ENCODE data around the gene ATP2B3. TPM values are rescaled to one million over a fixed set of nuclear protein-coding genes. Genes with fewer than 3 reads are reported as not detected.

Gene ATP2B3
- total RNA-seq, 6 donors from 2014 or later: 0.10 to 0.55 (median 0.33) TPM; not detected in 2

DNA sequence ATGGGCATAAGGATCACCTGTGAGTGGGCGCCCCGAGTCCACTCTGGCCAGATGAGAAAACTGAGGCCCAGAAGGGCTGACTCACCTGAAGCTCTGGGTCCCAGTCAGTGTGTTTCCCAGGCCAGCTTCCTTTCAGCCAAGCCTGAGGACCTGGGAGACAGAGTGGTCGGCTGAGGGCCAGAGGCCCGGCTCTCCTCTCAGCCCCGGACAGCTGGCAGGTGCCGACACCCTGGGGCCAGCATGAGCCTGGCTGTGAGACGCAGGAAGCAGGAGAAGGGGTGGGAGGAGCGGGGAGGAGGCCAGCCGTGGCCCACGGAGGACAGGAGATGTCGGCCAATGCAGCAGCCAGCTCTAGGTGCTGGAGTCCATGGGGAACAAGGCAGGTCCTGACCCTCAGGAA lies 28.9 kb downstream of the ATP2B3 start:
- Histone ChIP-seq H3K27me3 (no peaks in the 10 kb centered on the region), H3K9me3 (no peaks in the 10 kb centered on the region), H3K36me3 (no peaks in the 10 kb centered on the region), H3K27ac (no peak overlapping the region), H3K4me1 (no peaks in the 10 kb centered on the region), H3K4me3 (no peak overlapping the region)
- no peak for TF ChIP-seq EP300 (IDR thresholded peaks at IDR 0.05)
- no peak for TF ChIP-seq POLR2A (IDR thresholded peaks at IDR 0.05)
- DNase-seq (peak in 1 of 2 donors; percentile 28), ATAC-seq (ENCODE audit: low FRiP score in 2 of 2) (no peak)
- WGBS, 2 donors: 79% methylated on average over 11 of the region's 11 CpGs; no CpG with 5 or more reads in 1 of the 2 donors

DNA sequence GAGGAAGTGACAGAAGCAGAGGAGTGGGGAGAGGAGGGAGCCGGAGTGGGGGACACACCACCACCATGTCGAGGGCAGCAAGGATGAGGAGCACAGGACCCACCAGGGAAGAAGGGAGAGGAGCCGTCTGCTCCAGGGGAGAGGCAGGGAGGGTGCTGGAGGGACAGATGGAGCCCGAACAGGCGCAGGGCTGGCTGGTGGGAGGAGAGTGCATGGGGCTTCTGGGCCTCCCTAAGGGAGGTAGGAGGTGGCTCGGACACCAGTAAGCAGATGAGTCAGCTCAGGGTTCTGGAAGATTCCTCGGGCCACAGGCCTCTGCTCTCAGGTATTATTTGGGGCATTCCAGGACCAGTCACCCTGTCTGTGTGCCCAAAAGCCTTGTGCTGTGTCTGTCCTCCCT lies 29.8 kb downstream of the ATP2B3 start:
- 33 to 72% methylated on average over 1 to 7 of the region's 7 CpGs for WGBS, 2 donors
- no peaks in the 10 kb centered on the region for H3K36me3 ChIP-seq
- no peaks in the 10 kb centered on the region for H3K4me1 ChIP-seq
- H3K27me3 ChIP-seq: no peaks in the 10 kb centered on the region
- no peak overlapping the region for H3K4me3 ChIP-seq
- H3K27ac ChIP-seq: no peak overlapping the region
- H3K9me3 ChIP-seq: no peaks in the 10 kb centered on the region
- DNase-seq: no peak
- no peak for ATAC-seq (ENCODE audit: low FRiP score in 2 of 2)
- no peak for TF ChIP-seq POLR2A (IDR thresholded peaks at IDR 0.05)
- TF ChIP-seq, protein P1, sequence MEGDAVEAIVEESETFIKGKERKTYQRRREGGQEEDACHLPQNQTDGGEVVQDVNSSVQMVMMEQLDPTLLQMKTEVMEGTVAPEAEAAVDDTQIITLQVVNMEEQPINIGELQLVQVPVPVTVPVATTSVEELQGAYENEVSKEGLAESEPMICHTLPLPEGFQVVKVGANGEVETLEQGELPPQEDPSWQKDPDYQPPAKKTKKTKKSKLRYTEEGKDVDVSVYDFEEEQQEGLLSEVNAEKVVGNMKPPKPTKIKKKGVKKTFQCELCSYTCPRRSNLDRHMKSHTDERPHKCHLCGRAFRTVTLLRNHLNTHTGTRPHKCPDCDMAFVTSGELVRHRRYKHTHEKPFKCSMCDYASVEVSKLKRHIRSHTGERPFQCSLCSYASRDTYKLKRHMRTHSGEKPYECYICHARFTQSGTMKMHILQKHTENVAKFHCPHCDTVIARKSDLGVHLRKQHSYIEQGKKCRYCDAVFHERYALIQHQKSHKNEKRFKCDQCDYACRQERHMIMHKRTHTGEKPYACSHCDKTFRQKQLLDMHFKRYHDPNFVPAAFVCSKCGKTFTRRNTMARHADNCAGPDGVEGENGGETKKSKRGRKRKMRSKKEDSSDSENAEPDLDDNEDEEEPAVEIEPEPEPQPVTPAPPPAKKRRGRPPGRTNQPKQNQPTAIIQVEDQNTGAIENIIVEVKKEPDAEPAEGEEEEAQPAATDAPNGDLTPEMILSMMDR (IDR thresholded peaks at IDR 0.05): no peak
- no peak for TF ChIP-seq EP300 (IDR thresholded peaks at IDR 0.05)
- TF ChIP-seq POLR2AphosphoS5 (IDR thresholded peaks at IDR 0.05): no peak

DNA sequence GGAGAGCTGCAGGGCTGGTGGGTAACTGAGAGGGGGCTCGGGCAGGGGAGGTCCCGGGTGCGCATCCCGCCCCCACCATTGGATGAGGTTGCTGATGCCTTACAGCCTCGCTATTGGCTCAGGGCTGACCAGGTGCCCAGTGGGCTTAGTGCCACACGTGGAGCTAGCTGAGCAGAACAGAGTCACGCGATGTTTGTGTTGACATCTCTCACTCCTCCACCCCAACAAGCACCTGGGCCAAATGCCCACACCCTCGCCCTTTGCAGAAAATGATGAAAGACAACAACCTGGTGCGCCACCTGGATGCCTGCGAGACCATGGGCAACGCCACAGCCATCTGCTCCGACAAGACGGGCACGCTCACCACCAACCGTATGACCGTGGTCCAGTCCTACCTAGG lies 31.8 kb downstream of the ATP2B3 start:
- no peak for TF ChIP-seq POLR2AphosphoS5 (IDR thresholded peaks at IDR 0.05)
- TF ChIP-seq EP300 (IDR thresholded peaks at IDR 0.05): no peak
- no peak for TF ChIP-seq POLR2A (IDR thresholded peaks at IDR 0.05)
- TF ChIP-seq, protein P1 (IDR thresholded peaks at IDR 0.05): no peak
- peak in 1 of 2 donors; percentile 17 for DNase-seq
- H3K27ac ChIP-seq: no peak overlapping the region
- WGBS, 2 donors: 91% methylated on average over 17 of the region's 17 CpGs; no CpG with 5 or more reads in 1 of the 2 donors
- no peaks in the 10 kb centered on the region for H3K27me3 ChIP-seq
- ATAC-seq (ENCODE audit: low FRiP score in 2 of 2): no peak
- H3K4me3 ChIP-seq: no peak overlapping the region
- no peaks in the 10 kb centered on the region for H3K9me3 ChIP-seq
- no peaks in the 10 kb centered on the region for H3K4me1 ChIP-seq
- H3K36me3 ChIP-seq: no peaks in the 10 kb centered on the region

DNA sequence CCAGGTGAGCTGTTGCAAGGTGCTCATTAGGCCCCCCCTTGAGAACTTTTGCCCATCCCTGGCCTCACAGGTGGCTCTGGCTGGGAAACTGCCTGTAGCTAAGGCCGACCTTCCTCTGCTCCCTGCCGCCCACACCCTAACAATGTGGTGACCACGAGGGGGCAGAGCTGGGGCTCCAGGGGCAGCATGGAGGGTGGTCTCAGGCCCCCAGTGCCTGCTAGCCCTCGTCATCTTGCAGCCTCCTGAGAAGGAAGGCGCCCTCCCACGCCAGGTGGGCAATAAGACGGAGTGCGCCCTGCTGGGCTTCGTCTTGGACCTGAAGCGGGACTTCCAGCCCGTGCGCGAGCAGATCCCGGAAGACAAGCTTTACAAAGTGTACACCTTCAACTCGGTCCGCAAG lies 32.4 kb downstream of the ATP2B3 start:
- no peak for TF ChIP-seq POLR2AphosphoS5 (IDR thresholded peaks at IDR 0.05)

DNA sequence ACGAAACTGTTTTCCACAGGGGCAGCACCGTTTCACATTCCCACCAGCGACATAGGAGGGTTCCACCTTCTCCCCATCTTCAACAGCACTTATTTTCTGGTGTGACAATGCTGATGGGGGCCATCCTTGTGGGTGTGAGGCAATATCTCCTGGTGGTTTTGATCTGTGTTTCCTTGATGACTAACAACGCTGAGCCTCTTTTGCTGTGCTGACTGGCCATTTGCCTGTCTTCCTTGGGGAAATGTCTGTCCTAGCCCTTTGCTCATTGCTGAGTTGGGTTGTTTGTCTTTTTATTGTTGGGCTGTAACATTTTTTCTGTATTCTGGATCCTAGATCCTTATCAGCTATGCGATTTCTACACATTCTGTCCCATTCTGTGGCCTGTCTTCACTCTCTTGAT lies 33.7 kb downstream of the ATP2B3 start:
- Histone ChIP-seq H3K27me3 (peaks cover 0 to 1% (median 0%) of the 10 kb centered on the region in 4 donors), H3K4me1 (no peaks in the 10 kb centered on the region), H3K36me3 (no peaks in the 10 kb centered on the region), H3K27ac (no peak overlapping the region), H3K4me3 (no peak overlapping the region), H3K9me3 (no peaks in the 10 kb centered on the region)
- TF ChIP-seq POLR2AphosphoS5 (IDR thresholded peaks at IDR 0.05) (no peak), POLR2A (IDR thresholded peaks at IDR 0.05) (no peak), EP300 (IDR thresholded peaks at IDR 0.05) (no peak)
- TF ChIP-seq, protein P1 (IDR thresholded peaks at IDR 0.05): no peak
- ATAC-seq (ENCODE audit: low FRiP score in 2 of 2) (no peak), DNase-seq (no peak)
- WGBS, 2 donors: 69 to 85% methylated on average over 5 of the region's 5 CpGs

More for the DNA sequence above, 32.4 kb downstream of the ATP2B3 start:
- DNase-seq (peak in 1 of 2 donors; percentile 29), ATAC-seq (ENCODE audit: low FRiP score in 2 of 2) (no peak)
- no peak overlapping the region for H3K4me3 ChIP-seq
- no peak overlapping the region for H3K27ac ChIP-seq
- no peaks in the 10 kb centered on the region for H3K27me3 ChIP-seq
- no peaks in the 10 kb centered on the region for H3K36me3 ChIP-seq
- WGBS, 2 donors: 85% methylated on average over 16 of the region's 16 CpGs; no CpG with 5 or more reads in 1 of the 2 donors
- H3K4me1 ChIP-seq: no peaks in the 10 kb centered on the region
- no peaks in the 10 kb centered on the region for H3K9me3 ChIP-seq

DNA sequence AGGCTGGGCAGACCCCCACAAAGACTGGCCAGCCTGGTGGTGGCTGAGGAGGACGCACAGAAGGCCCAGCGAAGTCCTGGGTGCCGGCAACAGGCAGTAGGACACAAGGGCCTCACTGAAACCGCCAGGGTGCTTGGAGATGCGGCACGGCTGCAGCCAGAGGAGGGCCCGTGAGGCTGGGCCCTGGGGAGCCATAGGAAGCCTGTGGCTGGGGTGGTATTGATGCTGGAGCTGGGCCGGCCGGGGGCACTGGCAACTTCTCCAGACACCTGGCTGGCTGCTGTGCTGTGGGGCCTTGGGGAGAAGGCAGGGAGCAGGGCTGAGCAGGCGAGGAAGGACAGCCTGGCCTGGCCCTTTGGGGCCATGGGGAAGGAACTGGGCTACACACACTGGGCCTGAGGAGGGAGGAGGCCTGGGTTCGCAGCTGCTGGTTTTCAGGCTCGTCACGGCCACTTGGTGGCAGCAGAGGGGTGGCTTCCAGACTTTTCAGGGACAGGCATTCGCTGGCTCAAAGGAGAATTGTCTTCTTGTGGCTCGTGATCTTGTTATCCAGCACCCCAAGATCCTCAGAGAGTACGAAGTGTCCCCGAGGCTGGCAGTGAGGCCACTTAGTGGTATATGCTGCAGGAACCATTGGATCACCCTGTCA lies 37.2 kb downstream of the ATP2B3 start:
- Histone ChIP-seq H3K4me1 (no peaks in the 10 kb centered on the region), H3K36me3 (no peaks in the 10 kb centered on the region), H3K4me3 (no peak overlapping the region), H3K9me3 (no peaks in the 10 kb centered on the region), H3K27ac (no peak overlapping the region), H3K27me3 (peaks cover 0 to 3% (median 0%) of the 10 kb centered on the region in 4 donors)
- ATAC-seq (ENCODE audit: low FRiP score in 2 of 2) (peak in 1 of 2 donors; percentile 73), DNase-seq (peak; percentile 33 to 47)
- WGBS, 2 donors: 55% methylated on average over 16 of the region's 17 CpGs; no CpG with 5 or more reads in 1 of the 2 donors
- TF ChIP-seq, protein P1 (IDR thresholded peaks at IDR 0.05): peak in 5 of 6 experiments; percentile 50 to 66 (median 55)
- no peak for TF ChIP-seq POLR2A (IDR thresholded peaks at IDR 0.05)
- no peak for TF ChIP-seq EP300 (IDR thresholded peaks at IDR 0.05)

All from upper lobe of left lung (tissue), 6 donors.